GM18520 (cell line): ENCODE data around the gene SNRPF.

Experiments used
- ATAC-seq: cut with Tn5 transposase; IDR thresholded peaks from one replicate; pipeline ENCODE4 v1.9.1; 2021; ENCODE audit not compliant: unreplicated experiment

Gene SNRPF

GRCh38 chr12:95859344-95859816 lies 628 bp downstream of the SNRPF start:
- peak; percentile 10 for ATAC-seq

DNA sequence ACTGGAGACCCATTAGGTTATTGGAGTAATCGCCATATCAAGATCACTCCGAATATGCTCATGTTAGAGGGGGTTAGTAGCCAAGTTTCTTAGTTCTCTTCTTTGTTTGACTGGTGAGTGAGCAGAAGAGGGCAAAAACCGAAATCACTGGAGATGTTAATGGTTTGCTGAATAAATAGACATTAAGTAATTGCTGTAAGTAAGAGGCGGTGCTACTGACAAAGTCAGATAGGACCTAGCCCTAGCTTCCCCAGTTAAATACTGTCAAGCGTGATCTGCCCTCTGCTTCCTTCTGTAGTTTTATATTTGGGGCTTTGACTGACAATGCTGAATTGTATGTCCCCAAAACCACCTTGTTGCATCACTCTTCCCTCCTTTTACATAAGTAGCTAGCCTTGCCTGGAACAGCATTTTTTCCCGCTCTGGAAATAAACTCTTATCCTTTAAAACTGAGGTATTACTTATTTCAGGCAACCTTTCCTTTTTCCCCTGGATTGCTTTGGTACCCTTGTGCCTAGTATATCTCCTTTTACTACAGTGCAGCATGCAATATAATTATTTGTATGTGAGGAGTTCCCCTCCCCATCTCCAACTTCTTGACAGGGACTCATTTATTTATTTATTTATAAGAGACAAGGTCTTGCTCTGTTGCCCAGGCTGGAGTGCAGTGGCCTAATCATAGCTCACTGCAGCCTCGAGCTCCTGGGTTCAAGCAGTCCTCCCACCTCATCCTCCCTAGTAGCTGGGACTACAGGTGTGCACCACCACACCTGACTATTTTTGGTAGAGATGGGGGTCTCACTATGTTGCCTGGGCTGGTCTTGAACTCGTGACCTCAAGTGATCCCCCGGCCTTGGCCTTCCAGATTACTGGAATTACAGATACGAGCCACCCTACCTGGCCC lies 1.4 kb downstream of the SNRPF start:
- ATAC-seq = no peak

- ATAC-seq = no peak
Observed at GRCh38 chr12:95862038-95862437, 3.3 kb downstream of the SNRPF start.

- no peak for ATAC-seq
Observed at GRCh38 chr12:95863337-95863736, 4.6 kb downstream of the SNRPF start.

DNA sequence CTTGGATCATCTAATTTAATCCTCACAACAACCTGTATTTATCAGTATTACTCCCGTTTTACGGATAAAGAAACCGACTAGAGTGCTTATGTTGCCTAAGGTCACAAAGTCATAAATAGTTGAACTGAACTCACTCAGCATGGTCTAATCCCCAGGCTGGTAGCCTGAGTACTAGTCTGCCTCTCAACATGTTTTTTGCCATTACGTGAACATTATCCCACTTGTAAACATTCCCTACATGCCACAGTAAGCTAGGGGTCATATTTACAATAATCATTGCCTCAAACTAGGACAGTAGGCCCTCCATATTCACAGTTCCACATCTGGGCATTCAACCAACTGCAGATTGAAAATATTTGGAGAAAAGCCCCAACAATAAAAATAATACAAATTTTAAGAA lies 12.1 kb downstream of the SNRPF start:
- ATAC-seq = no peak

GRCh38 chr12:95874452-95874851 lies 15.7 kb downstream of the SNRPF start:
- no peak for ATAC-seq

GRCh38 chr12:95877622-95878021 lies 18.9 kb downstream of the SNRPF start:
- no peak for ATAC-seq

DNA sequence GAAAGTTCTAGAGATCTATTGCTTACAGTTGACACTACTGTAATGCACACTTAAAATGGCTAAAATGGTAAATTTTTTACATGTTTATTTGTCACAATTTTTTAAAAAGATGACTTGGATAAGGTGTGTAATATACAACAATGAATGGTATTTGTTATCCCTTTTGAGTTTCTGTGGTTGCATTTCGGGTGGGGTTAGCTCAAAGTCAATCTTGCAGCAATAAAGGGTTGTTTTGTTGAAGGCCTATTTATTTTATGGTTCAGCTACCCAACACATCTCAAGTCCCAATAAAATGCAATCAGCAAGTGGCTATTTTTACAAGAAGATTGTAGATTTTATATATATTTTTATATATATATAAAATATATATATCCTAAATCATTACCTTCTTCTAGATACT lies 22.1 kb downstream of the SNRPF start:
- ATAC-seq = no peak

- no peak for ATAC-seq
Observed at GRCh38 chr12:95881331-95881955, 22.7 kb downstream of the SNRPF start.

DNA sequence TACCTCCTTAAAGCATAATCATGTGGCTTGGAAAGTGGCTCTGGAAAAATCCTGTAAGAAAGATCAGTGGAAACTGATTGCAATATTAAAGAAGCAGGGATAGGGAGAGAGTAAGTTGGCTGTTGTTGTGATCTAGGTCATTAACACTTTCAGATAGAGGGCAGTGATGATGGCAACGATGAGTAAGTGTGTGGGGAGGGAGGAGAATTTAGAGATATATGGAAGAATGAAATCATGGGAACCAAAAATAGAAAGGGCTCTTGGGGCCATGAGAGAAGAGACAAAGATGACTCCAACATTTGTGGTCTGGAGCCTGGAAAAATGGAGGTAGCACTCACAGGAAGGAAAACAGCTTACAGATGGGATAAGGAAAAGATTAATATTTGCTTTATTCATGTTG lies 23.3 kb downstream of the SNRPF start:
- ATAC-seq = no peak

- no peak for ATAC-seq
Observed at GRCh38 chr12:95882873-95883272, 24.1 kb downstream of the SNRPF start.

GRCh38 chr12:95884998-95885397 lies 26.2 kb downstream of the SNRPF start:
- ATAC-seq = no peak

GRCh38 chr12:95887311-95887710 lies 28.6 kb downstream of the SNRPF start:
- ATAC-seq = no peak

DNA sequence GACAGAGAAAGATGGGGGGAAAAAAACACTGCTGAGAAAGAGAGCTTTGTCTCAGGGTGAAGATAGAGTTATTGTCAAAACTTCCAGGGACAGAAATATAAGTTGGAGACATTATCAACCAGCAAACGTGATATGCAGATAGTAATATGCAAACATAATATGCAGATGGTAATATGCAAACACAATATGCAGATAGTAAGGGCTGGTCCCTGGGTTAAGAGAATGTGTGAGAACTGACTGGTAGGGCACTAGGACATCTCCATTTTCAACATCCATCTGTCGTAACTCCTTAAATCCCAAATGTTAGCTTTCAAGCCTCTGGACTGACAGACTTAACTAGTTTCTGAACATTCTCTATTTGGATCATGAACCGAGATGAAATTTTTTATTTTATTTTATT lies 32.2 kb downstream of the SNRPF start:
- ATAC-seq = no peak

GRCh38 chr12:95896846-95897245 lies 38.1 kb downstream of the SNRPF start:
- no peak for ATAC-seq

- no peak for ATAC-seq
Observed at GRCh38 chr12:95898081-95898480, 39.3 kb downstream of the SNRPF start.

GRCh38 chr12:95908573-95908972 lies 49.8 kb downstream of the SNRPF start:
- ATAC-seq = no peak

- ATAC-seq = no peak
Observed at GRCh38 chr12:95909871-95910270, 51.1 kb downstream of the SNRPF start.
